ENCODE results near the gene SULT1A2. TPM values are rescaled to one million over a fixed set of nuclear protein-coding genes. Genes with fewer than 3 reads are reported as not detected.

SULT1A2 gene
- total and polyA plus RNA-seq, 2 donors from 2014 or later, result 1.1 to 13.3 TPM

GRCh38 chr16:28589930-28590329, 6.9 kb downstream of the SULT1A2 start:
- Histone ChIP-seq H3K9me3 (ENCODE audit: control insufficient read depth in 2 of 3, insufficient read depth in 1 of 3, low read length in 3 of 3) (no peaks in the 10 kb centered on the region), H3K4me3 (ENCODE audit: low read length in 3 of 3) (no peak overlapping the region), H3K9ac (ENCODE audit: low read length in 3 of 3) (no peak overlapping the region), H3K36me3 (ENCODE audit: control insufficient read depth in 2 of 3, insufficient read depth in 3 of 3, low read length in 3 of 3) (peaks cover 0 to 18% (median 16%) of the 10 kb centered on the region in 3 donors), H3K27me3 (ENCODE audit: control insufficient read depth, insufficient read depth, low read length) (no peaks in the 10 kb centered on the region), H3K4me1 (ENCODE audit: control insufficient read depth in 2 of 3, insufficient read depth in 2 of 3, low read depth in 1 of 3, low read length in 3 of 3) (no peaks in the 10 kb centered on the region), H3K27ac (ENCODE audit: low read depth in 2 of 2, low read length in 2 of 2) (no peak overlapping the region)
- intact Hi-C loops (cut with DNase I), result no loop called here
- DNase-seq (peak in 1 of 5 donors; percentile 69), FAIRE-seq (no peak)
- TF ChIP-seq, protein P1, sequence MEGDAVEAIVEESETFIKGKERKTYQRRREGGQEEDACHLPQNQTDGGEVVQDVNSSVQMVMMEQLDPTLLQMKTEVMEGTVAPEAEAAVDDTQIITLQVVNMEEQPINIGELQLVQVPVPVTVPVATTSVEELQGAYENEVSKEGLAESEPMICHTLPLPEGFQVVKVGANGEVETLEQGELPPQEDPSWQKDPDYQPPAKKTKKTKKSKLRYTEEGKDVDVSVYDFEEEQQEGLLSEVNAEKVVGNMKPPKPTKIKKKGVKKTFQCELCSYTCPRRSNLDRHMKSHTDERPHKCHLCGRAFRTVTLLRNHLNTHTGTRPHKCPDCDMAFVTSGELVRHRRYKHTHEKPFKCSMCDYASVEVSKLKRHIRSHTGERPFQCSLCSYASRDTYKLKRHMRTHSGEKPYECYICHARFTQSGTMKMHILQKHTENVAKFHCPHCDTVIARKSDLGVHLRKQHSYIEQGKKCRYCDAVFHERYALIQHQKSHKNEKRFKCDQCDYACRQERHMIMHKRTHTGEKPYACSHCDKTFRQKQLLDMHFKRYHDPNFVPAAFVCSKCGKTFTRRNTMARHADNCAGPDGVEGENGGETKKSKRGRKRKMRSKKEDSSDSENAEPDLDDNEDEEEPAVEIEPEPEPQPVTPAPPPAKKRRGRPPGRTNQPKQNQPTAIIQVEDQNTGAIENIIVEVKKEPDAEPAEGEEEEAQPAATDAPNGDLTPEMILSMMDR (IDR thresholded peaks at IDR 0.05; ENCODE audit: borderline replicate concordance, extremely low read depth, insufficient read depth), result no peak

DNA sequence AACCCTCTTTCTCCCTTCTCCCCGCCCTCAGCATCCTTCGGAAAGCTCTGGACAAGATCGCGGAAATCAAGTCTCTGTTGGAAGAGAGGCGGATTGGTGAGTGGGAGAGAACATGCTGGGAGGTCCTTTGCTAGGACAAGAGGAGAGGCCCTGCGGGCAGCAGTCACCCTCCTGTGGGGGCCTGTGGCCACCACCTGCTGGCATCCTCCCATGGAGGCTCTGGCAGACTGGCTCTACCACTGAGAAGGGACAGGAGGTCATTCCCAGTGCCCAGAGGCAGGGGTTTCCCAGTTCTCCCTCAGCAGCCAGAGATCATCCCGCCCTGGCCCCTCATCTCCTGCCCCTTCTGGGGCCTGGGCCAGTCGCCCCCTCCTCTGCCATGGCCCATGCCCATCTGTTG, 7.8 kb downstream of the SULT1A2 start:
- H3K9ac ChIP-seq (ENCODE audit: low read length in 3 of 3), result no peak overlapping the region
- FAIRE-seq, result no peak
- intact Hi-C loops (cut with DNase I), result no loop called here

GRCh38 chr16:28587386-28587785, 9.5 kb downstream of the SULT1A2 start:
- peak in 1 of 5 donors; percentile 66 for DNase-seq
- no peak for FAIRE-seq
- H3K9me3 ChIP-seq (ENCODE audit: control insufficient read depth in 2 of 3, insufficient read depth in 1 of 3, low read length in 3 of 3), result no peaks in the 10 kb centered on the region
- intact Hi-C loops (cut with DNase I), result no loop called here
- H3K27me3 ChIP-seq (ENCODE audit: control insufficient read depth, insufficient read depth, low read length), result no peaks in the 10 kb centered on the region
- H3K27ac ChIP-seq (ENCODE audit: low read depth in 2 of 2, low read length in 2 of 2), result no peak overlapping the region
- TF ChIP-seq, protein P1 (IDR thresholded peaks at IDR 0.05; ENCODE audit: borderline replicate concordance, extremely low read depth, insufficient read depth), result no peak
- H3K9ac ChIP-seq (ENCODE audit: low read length in 3 of 3), result no peak overlapping the region
- no peak overlapping the region for H3K4me3 ChIP-seq (ENCODE audit: low read length in 3 of 3)
- peaks cover 0 to 22% (median 17%) of the 10 kb centered on the region in 3 donors for H3K36me3 ChIP-seq (ENCODE audit: control insufficient read depth in 2 of 3, insufficient read depth in 3 of 3, low read length in 3 of 3)
- H3K4me1 ChIP-seq (ENCODE audit: control insufficient read depth in 2 of 3, insufficient read depth in 2 of 3, low read depth in 1 of 3, low read length in 3 of 3), result no peaks in the 10 kb centered on the region

More for the DNA sequence above, 7.8 kb downstream of the SULT1A2 start:
- H3K27me3 ChIP-seq (ENCODE audit: control insufficient read depth, insufficient read depth, low read length), result no peaks in the 10 kb centered on the region
- no peaks in the 10 kb centered on the region for H3K9me3 ChIP-seq (ENCODE audit: control insufficient read depth in 2 of 3, insufficient read depth in 1 of 3, low read length in 3 of 3)
- H3K27ac ChIP-seq (ENCODE audit: low read depth in 2 of 2, low read length in 2 of 2), result no peak overlapping the region
- H3K36me3 ChIP-seq (ENCODE audit: control insufficient read depth in 2 of 3, insufficient read depth in 3 of 3, low read length in 3 of 3), result peaks cover 0 to 18% (median 16%) of the 10 kb centered on the region in 3 donors
- TF ChIP-seq, protein P1 (IDR thresholded peaks at IDR 0.05; ENCODE audit: borderline replicate concordance, extremely low read depth, insufficient read depth), result no peak
- H3K4me1 ChIP-seq (ENCODE audit: control insufficient read depth in 2 of 3, insufficient read depth in 2 of 3, low read depth in 1 of 3, low read length in 3 of 3), result no peaks in the 10 kb centered on the region
- DNase-seq, result peak in 1 of 5 donors; percentile 45
- H3K4me3 ChIP-seq (ENCODE audit: low read length in 3 of 3), result no peak overlapping the region

GRCh38 chr16:28586466-28586865, 10.4 kb downstream of the SULT1A2 start:
- TF ChIP-seq, protein P1 (IDR thresholded peaks at IDR 0.05; ENCODE audit: borderline replicate concordance, extremely low read depth, insufficient read depth), result no peak
- intact Hi-C loops (cut with DNase I), result no loop called here
- Histone ChIP-seq H3K27ac (ENCODE audit: low read depth in 2 of 2, low read length in 2 of 2) (no peak overlapping the region), H3K4me3 (ENCODE audit: low read length in 3 of 3) (no peak overlapping the region), H3K9ac (ENCODE audit: low read length in 3 of 3) (no peak overlapping the region), H3K9me3 (ENCODE audit: control insufficient read depth in 2 of 3, insufficient read depth in 1 of 3, low read length in 3 of 3) (no peaks in the 10 kb centered on the region), H3K36me3 (ENCODE audit: control insufficient read depth in 2 of 3, insufficient read depth in 3 of 3, low read length in 3 of 3) (peaks cover 2 to 22% (median 19%) of the 10 kb centered on the region in 3 donors), H3K4me1 (ENCODE audit: control insufficient read depth in 2 of 3, insufficient read depth in 2 of 3, low read depth in 1 of 3, low read length in 3 of 3) (no peaks in the 10 kb centered on the region), H3K27me3 (ENCODE audit: control insufficient read depth, insufficient read depth, low read length) (no peaks in the 10 kb centered on the region)
- FAIRE-seq, result no peak
- DNase-seq, result no peak
